Measurements from ENCODE around the gene HSF2. TPM values are rescaled to one million over a fixed set of nuclear protein-coding genes. Genes with fewer than 3 reads are reported as not detected.
"Not testable (repeated sequence)": the region's sequence is repeated elsewhere in the genome, so short reads cannot be mapped to it uniquely, and the experiment has no call there.

HSF2 gene
- polyA plus RNA-seq, 5 donors, result 37.5 to 47.2 (median 45.3) TPM

- peak; percentile 15 to 16 for DNase-seq
These were observed 49.6 kb downstream of the HSF2 start for GRCh38 chr6:122449069-122449468.

GRCh38 chr6:122452509-122452908 is 53.1 kb downstream of the HSF2 start:
- DNase-seq, result no peak

GRCh38 chr6:122454673-122455072 is 55.2 kb downstream of the HSF2 start:
- DNase-seq, result no peak

GRCh38 chr6:122455116-122455515 is 55.7 kb downstream of the HSF2 start:
- not testable (repeated sequence) for DNase-seq

GRCh38 chr6:122458087-122458486 is 58.6 kb downstream of the HSF2 start:
- no peak for DNase-seq

GRCh38 chr6:122459240-122459639 is 59.8 kb downstream of the HSF2 start:
- DNase-seq, result no peak

GRCh38 chr6:122459865-122460416 is 60.5 kb downstream of the HSF2 start:
- not testable (repeated sequence) for DNase-seq

- no peak for DNase-seq
These were observed 62.4 kb downstream of the HSF2 start for GRCh38 chr6:122461885-122462284.

- peak; percentile 96 to 97 for DNase-seq
These were observed 71.9 kb downstream of the HSF2 start, which contains the start of gene SERINC1 for GRCh38 chr6:122471107-122472021. Gene SERINC1 (minus strand): TSS chr6:122471807. CDS start chr6:122471737, 70 bp downstream.

GRCh38 chr6:122472022-122472340 is 72.5 kb downstream of the HSF2 start:
- DNase-seq, result no peak

- no peak for DNase-seq
These were observed 76.7 kb downstream of the HSF2 start for GRCh38 chr6:122476131-122476530.

- no peak for DNase-seq
These were observed 83.3 kb downstream of the HSF2 start for GRCh38 chr6:122482750-122483080.

Other genes with a start within 250 kb of the HSF2 start
- 100 to 1,000 TPM; 127 to 205 (median 187) TPM for gene SERINC1, start 72.2 kb downstream of the HSF2 start, polyA plus RNA-seq (ENCODE audit: insufficient read depth in 1 of 5, insufficient read length in 5 of 5, low replicate concordance in 1 of 5)
- 1 to 10 TPM; 1.7 to 2.7 (median 2.0) TPM for gene PKIB, start 210.8 kb downstream of the HSF2 start, polyA plus RNA-seq (ENCODE audit: insufficient read depth in 1 of 5, insufficient read length in 5 of 5, low replicate concordance in 1 of 5)

All from right lung (tissue), 5 donors.